Measurements from ENCODE around the gene TAS1R3.

TAS1R3 gene

DNA sequence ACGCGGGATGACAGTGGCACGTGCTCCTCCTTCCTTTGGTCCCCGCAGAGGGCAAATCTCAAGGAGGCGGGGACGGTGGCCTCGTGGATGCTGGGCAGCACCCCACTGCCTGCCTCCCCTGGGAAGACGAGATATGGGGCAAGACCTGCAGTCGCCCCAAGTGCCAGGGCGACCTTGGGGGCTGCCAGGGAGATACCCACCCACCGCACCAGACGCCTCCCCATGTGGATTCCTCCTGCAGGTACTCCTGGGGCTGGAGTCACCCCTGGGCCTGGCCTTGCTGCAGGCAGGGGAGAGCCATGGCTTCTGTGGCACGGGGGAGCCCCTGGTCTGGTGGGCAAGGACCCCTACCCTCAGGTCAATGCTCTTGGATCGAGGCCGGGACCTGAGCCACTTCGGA is 49.8 kb downstream of the TAS1R3 start:
- no peaks in the 10 kb centered on the region for H3K27me3 ChIP-seq (ENCODE audit: low read length)
- no peaks in the 10 kb centered on the region for H4K20me1 ChIP-seq (ENCODE audit: low read depth, low read length)
- H3F3A ChIP-seq (ENCODE audit: insufficient read depth), result peaks cover 23% of the 10 kb centered on the region
- H3K9me2 ChIP-seq (replicated peaks; ENCODE audit: insufficient read depth, low read length), result no peaks in the 10 kb centered on the region
- H3K9me3 ChIP-seq (ENCODE audit: insufficient read depth, low read length), result no peaks in the 10 kb centered on the region
- no peak overlapping the region for H3K4me2 ChIP-seq (ENCODE audit: low read depth, low read length, poor library complexity, severe bottlenecking)
- no peak overlapping the region for H3K27ac ChIP-seq (ENCODE audit: low read depth, low read length)
- no peak overlapping the region for H3K4me3 ChIP-seq (ENCODE audit: insufficient read depth, low read length, poor library complexity, severe bottlenecking)
- H3K9ac ChIP-seq (ENCODE audit: low read length), result no peak overlapping the region
- no peaks in the 10 kb centered on the region for H3K36me3 ChIP-seq (ENCODE audit: low read length)
- TF ChIP-seq, protein P1, sequence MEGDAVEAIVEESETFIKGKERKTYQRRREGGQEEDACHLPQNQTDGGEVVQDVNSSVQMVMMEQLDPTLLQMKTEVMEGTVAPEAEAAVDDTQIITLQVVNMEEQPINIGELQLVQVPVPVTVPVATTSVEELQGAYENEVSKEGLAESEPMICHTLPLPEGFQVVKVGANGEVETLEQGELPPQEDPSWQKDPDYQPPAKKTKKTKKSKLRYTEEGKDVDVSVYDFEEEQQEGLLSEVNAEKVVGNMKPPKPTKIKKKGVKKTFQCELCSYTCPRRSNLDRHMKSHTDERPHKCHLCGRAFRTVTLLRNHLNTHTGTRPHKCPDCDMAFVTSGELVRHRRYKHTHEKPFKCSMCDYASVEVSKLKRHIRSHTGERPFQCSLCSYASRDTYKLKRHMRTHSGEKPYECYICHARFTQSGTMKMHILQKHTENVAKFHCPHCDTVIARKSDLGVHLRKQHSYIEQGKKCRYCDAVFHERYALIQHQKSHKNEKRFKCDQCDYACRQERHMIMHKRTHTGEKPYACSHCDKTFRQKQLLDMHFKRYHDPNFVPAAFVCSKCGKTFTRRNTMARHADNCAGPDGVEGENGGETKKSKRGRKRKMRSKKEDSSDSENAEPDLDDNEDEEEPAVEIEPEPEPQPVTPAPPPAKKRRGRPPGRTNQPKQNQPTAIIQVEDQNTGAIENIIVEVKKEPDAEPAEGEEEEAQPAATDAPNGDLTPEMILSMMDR (IDR thresholded peaks at IDR 0.05; ENCODE audit: insufficient read depth, low read length, poor library complexity, severe bottlenecking), result no peak
- no peak for TF ChIP-seq EZH2phosphoT487 (conservative IDR thresholded peaks at IDR 0.05; ENCODE audit: low read length)
- H2AFZ ChIP-seq (ENCODE audit: low read depth, low read length, severe bottlenecking), result no peak overlapping the region
- H3K79me2 ChIP-seq (ENCODE audit: insufficient read depth, low read length), result peaks cover 14% of the 10 kb centered on the region

DNA sequence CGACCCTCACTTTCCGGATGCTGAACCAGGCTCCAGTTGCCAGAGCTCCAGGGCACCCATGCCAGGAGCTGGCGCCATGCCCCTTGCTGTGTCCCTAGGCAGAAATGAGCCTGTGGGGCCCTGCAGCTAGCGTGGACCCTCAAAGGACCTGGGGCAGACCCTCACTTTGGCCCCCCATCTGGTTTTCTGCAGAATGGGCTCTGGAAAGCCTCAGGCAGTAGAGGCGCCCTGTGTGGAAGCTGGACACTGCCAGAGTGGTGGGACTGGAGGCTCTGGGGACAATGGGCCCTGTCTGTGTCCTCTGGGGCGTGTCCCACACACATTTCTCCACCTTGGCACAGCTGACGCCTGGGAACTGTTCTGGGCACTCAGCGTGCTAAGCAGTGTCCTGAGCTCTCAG is 50.2 kb downstream of the TAS1R3 start:
- Histone ChIP-seq H3K9me3 (ENCODE audit: insufficient read depth, low read length) (no peaks in the 10 kb centered on the region), H4K20me1 (ENCODE audit: low read depth, low read length) (no peaks in the 10 kb centered on the region), H3K4me2 (ENCODE audit: low read depth, low read length, poor library complexity, severe bottlenecking) (no peak overlapping the region), H3K27me3 (ENCODE audit: low read length) (no peaks in the 10 kb centered on the region), H3K79me2 (ENCODE audit: insufficient read depth, low read length) (peaks cover 14% of the 10 kb centered on the region), H3K36me3 (ENCODE audit: low read length) (0 out of 2 replicates have a peak, but pooled peaks cover 1% of the 10 kb centered on the region), H3K4me3 (ENCODE audit: insufficient read depth, low read length, poor library complexity, severe bottlenecking) (no peak overlapping the region), H3K9me2 (replicated peaks; ENCODE audit: insufficient read depth, low read length) (no peaks in the 10 kb centered on the region), H3F3A (ENCODE audit: insufficient read depth) (peaks cover 18% of the 10 kb centered on the region), H3K27ac (ENCODE audit: low read depth, low read length) (no peak overlapping the region), H3K9ac (ENCODE audit: low read length) (no peak overlapping the region), H2AFZ (ENCODE audit: low read depth, low read length, severe bottlenecking) (no peak overlapping the region)
- TF ChIP-seq, protein P1 (IDR thresholded peaks at IDR 0.05; ENCODE audit: insufficient read depth, low read length, poor library complexity, severe bottlenecking), result no peak
- TF ChIP-seq EZH2phosphoT487 (conservative IDR thresholded peaks at IDR 0.05; ENCODE audit: low read length), result no peak

Measured in SU-DHL-6 (cell line).